Measurements from ENCODE around the gene PDIA6.

GRCh38 chr2:10846110-10846861 lies 33.7 kb upstream of the PDIA6 start:
- TF ChIP-seq CTCF (IDR thresholded peaks at IDR 0.05) (no peak), POLR2A (IDR thresholded peaks at IDR 0.05) (no peak)

Data from Peyer's patch (tissue), 4 donors.